NT2/D1 (cell line): Measurements from ENCODE around the gene LETM1.

Experiments used
- DNase-seq: peaks from one replicate; pipeline ENCODE4 v3.0.0-alpha.2; 2011; ENCODE audit warnings: low read depth, low spot score
- H3K27me3 ChIP-seq: 2 replicates; pipeline ENCODE4 v1.6.0; 2011; ENCODE audit warnings: mild to moderate bottlenecking; ENCODE audit not compliant: insufficient read length, insufficient read depth
- H3K36me3 ChIP-seq: 2 replicates; pipeline ENCODE4 v1.6.1; 2011; ENCODE audit warnings: mild to moderate bottlenecking, low read length, mixed read lengths; ENCODE audit not compliant: insufficient read depth, insufficient read length
- H3K4me1 ChIP-seq: 2 replicates; pipeline ENCODE4 v1.5.1; 2011; ENCODE audit not compliant: insufficient read depth, insufficient read length
- H3K4me3 ChIP-seq: 2 replicates; pipeline ENCODE4 v1.5.1; 2011; ENCODE audit warnings: low read depth; ENCODE audit not compliant: insufficient read length
- H3K9ac ChIP-seq: 2 replicates; pipeline ENCODE4 v1.6.0; 2011; ENCODE audit warnings: low read depth; ENCODE audit not compliant: insufficient read length
- H3K9me3 ChIP-seq: 2 replicates; pipeline ENCODE4 v1.5.1; 2011; ENCODE audit warnings: mild to moderate bottlenecking, low read length; ENCODE audit not compliant: insufficient read depth
- SUZ12 ChIP-seq: IDR thresholded peaks from 2 replicates; pipeline ENCODE4 v1.6.1; 2011; ENCODE audit not compliant: insufficient read length, insufficient read depth; ENCODE audit errors: extremely low read depth
- YY1 ChIP-seq: IDR thresholded peaks from 2 replicates; pipeline ENCODE4 v1.6.1; 2011; ENCODE audit not compliant: insufficient read length, insufficient read depth
- ZNF274 ChIP-seq: IDR thresholded peaks from 2 replicates; pipeline ENCODE4 v1.6.1; 2011; ENCODE audit warnings: mild to moderate bottlenecking, low read depth, low read length

The LETM1 gene

GRCh38 chr4:1767770-1768366 lies 88.1 kb downstream of the LETM1 start:
- Histone ChIP-seq H3K9ac (peak overlapping the region; percentile 83), H3K27me3 (no peaks in the 10 kb centered on the region), H3K9me3 (no peaks in the 10 kb centered on the region), H3K36me3 (no peaks in the 10 kb centered on the region), H3K4me3 (peak overlapping the region; percentile 24), H3K4me1 (peaks cover 47% of the 10 kb centered on the region)
- peak; percentile 74 for DNase-seq
- no peak for TF ChIP-seq SUZ12
- TF ChIP-seq YY1, result no peak
- TF ChIP-seq ZNF274, result no peak

- DNase-seq, result peak; percentile 65
- Histone ChIP-seq H3K9ac (peak overlapping the region; percentile 89), H3K27me3 (peaks cover 4% of the 10 kb centered on the region), H3K9me3 (no peaks in the 10 kb centered on the region), H3K4me1 (peaks cover 52% of the 10 kb centered on the region), H3K36me3 (no peaks in the 10 kb centered on the region), H3K4me3 (peak overlapping the region; percentile 42)
- no peak for TF ChIP-seq ZNF274
- TF ChIP-seq YY1, result no peak
- TF ChIP-seq SUZ12, result no peak
Observed at GRCh38 chr4:1767061-1767769, 88.7 kb downstream of the LETM1 start.

DNA sequence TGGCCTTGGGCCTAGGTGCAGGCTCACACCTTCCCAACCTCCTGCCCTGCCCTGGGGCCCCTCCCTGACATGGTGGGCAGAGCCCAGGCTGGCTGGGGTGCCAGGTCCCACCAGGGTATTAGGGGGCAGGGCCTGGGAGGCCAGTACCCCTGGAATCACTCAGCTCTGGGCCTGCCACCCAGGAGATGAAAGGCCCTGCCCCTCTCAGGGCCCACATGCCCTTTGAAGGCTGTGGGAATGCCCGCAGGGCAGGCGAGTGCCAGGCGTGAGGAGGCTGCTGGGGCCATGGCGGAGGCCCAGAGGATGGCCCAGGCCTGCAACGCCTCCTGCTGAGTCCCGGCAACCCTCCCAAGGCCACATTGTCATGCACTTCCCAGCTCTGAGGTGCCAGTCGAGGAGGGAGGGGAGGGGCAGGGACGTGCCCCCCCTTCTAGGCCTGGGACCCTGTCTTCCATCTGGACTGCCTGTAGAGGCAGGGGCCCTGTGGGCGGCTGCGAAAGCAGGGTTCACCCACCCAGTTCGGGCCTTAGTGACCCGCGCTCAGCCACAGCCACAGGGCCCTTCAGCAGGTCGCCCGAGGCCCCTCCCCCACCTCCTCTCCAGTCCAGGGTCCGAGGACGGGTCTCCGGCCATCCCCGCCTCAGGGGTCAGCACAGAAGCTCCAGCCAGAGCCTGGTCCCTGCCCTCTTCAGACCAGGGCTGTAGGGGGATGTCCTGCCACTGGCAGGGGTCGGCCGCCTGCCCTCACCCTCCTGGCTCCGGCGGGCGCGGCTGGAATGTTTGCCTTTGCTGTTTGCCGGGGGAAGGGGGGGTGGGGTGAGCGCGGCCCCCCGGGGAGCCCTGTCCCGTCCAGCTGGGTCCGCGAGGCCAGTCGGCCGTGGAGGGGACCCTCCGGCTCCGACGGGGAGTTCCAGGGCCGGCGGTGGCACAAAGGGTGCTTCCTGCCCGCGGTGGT lies 89.6 kb downstream of the LETM1 start:
- DNase-seq, result no peak
- no peaks in the 10 kb centered on the region for H3K9me3 ChIP-seq
- H3K4me1 ChIP-seq, result peaks cover 48% of the 10 kb centered on the region
- no peak for TF ChIP-seq YY1
- TF ChIP-seq SUZ12, result no peak
- no peak for TF ChIP-seq ZNF274
- peak overlapping the region; percentile 42 for H3K4me3 ChIP-seq
- H3K9ac ChIP-seq, result peak overlapping the region; percentile 89
- peaks cover 5% of the 10 kb centered on the region for H3K27me3 ChIP-seq
- no peaks in the 10 kb centered on the region for H3K36me3 ChIP-seq

- no peaks in the 10 kb centered on the region for H3K36me3 ChIP-seq
- no peaks in the 10 kb centered on the region for H3K9me3 ChIP-seq
- H3K9ac ChIP-seq, result peak overlapping the region; percentile 89
- H3K4me3 ChIP-seq, result no peak overlapping the region
- H3K4me1 ChIP-seq, result peaks cover 41% of the 10 kb centered on the region
- TF ChIP-seq SUZ12, result no peak
- TF ChIP-seq YY1, result no peak
- no peak for TF ChIP-seq ZNF274
- H3K27me3 ChIP-seq, result peaks cover 5% of the 10 kb centered on the region
- no peak for DNase-seq
Observed at GRCh38 chr4:1765409-1766072, 90.4 kb downstream of the LETM1 start.

GRCh38 chr4:1764670-1765069 lies 91.3 kb downstream of the LETM1 start:
- H3K27me3 ChIP-seq, result peaks cover 5% of the 10 kb centered on the region
- no peak for DNase-seq
- H3K4me1 ChIP-seq, result peaks cover 48% of the 10 kb centered on the region
- no peaks in the 10 kb centered on the region for H3K36me3 ChIP-seq
- no peaks in the 10 kb centered on the region for H3K9me3 ChIP-seq
- no peak overlapping the region for H3K9ac ChIP-seq
- TF ChIP-seq SUZ12 (no peak), YY1 (no peak), ZNF274 (no peak)
- no peak overlapping the region for H3K4me3 ChIP-seq

GRCh38 chr4:1763550-1764080 lies 92.3 kb downstream of the LETM1 start:
- Histone ChIP-seq H3K4me3 (no peak overlapping the region), H3K9ac (peak overlapping the region; percentile 21), H3K36me3 (no peaks in the 10 kb centered on the region), H3K9me3 (no peaks in the 10 kb centered on the region), H3K27me3 (peaks cover 5% of the 10 kb centered on the region), H3K4me1 (peaks cover 46% of the 10 kb centered on the region)
- TF ChIP-seq YY1 (no peak), ZNF274 (no peak)
- DNase-seq, result no peak
